Kidney epithelial cell (primary cell): Measurements from ENCODE around the gene TSPAN11. TPM values are rescaled to one million over a fixed set of nuclear protein-coding genes. Genes with fewer than 3 reads are reported as not detected.

Experiments
- DNase-seq: peaks from one replicate; pipeline ENCODE4 v3.0.0-alpha.2; 2010; ENCODE audit warnings: low read depth
- H3K27me3 ChIP-seq: 2 replicates; pipeline ENCODE4 v1.6.0; 2011; ENCODE audit warnings: low read length; ENCODE audit not compliant: control insufficient read depth, insufficient read depth
- H3K36me3 ChIP-seq: 2 replicates; pipeline ENCODE4 v1.5.1; 2011; ENCODE audit warnings: low read length; ENCODE audit not compliant: control insufficient read depth, insufficient read depth
- H3K4me3 ChIP-seq: 2 replicates; pipeline ENCODE4 v1.5.1; 2011; ENCODE audit warnings: low read depth, mild to moderate bottlenecking, control low read depth, low read length
- CTCF ChIP-seq: IDR thresholded peaks from 2 replicates; pipeline ENCODE4 v1.5.1; 2011; ENCODE audit warnings: mild to moderate bottlenecking, moderate library complexity, low read length, control low read depth, inconsistent platforms; ENCODE audit not compliant: insufficient read depth, poor library complexity, severe bottlenecking
- total RNA-seq: library from RNA; depleted of rRNA; stranded (reverse); fragments of >200 nt; gene quantifications from 2 replicates; pipeline ENCODE4 v1.2.3, GENCODE V29; 2015

The TSPAN11 gene
- total RNA-seq, 1 donor from 2014 or later, result 5.2 TPM

- H3K27me3 ChIP-seq, result no peaks in the 10 kb centered on the region
- no peaks in the 10 kb centered on the region for H3K36me3 ChIP-seq
- no peak overlapping the region for H3K4me3 ChIP-seq
- no peak for DNase-seq
- no peak for TF ChIP-seq CTCF
Measured at GRCh38 chr12:31016057-31016456, 89.5 kb downstream of the TSPAN11 start.

- no peak for DNase-seq
- Histone ChIP-seq H3K36me3 (no peaks in the 10 kb centered on the region), H3K27me3 (no peaks in the 10 kb centered on the region), H3K4me3 (no peak overlapping the region)
- TF ChIP-seq CTCF, result no peak
Measured at GRCh38 chr12:31017535-31017934, 91.0 kb downstream of the TSPAN11 start.

- Histone ChIP-seq H3K27me3 (no peaks in the 10 kb centered on the region), H3K36me3 (no peaks in the 10 kb centered on the region), H3K4me3 (no peak overlapping the region)
- DNase-seq, result no peak
- no peak for TF ChIP-seq CTCF
Measured at GRCh38 chr12:31018106-31018789, 91.7 kb downstream of the TSPAN11 start.

GRCh38 chr12:31018790-31019505, 92.4 kb downstream of the TSPAN11 start:
- no peak for DNase-seq
- Histone ChIP-seq H3K27me3 (no peaks in the 10 kb centered on the region), H3K4me3 (no peak overlapping the region), H3K36me3 (no peaks in the 10 kb centered on the region)
- no peak for TF ChIP-seq CTCF

GRCh38 chr12:31019561-31019960, 93.0 kb downstream of the TSPAN11 start:
- H3K27me3 ChIP-seq, result no peaks in the 10 kb centered on the region
- no peaks in the 10 kb centered on the region for H3K36me3 ChIP-seq
- no peak for DNase-seq
- H3K4me3 ChIP-seq, result no peak overlapping the region
- TF ChIP-seq CTCF, result no peak

GRCh38 chr12:31019976-31020375, 93.4 kb downstream of the TSPAN11 start:
- no peak for TF ChIP-seq CTCF
- Histone ChIP-seq H3K27me3 (no peaks in the 10 kb centered on the region), H3K36me3 (no peaks in the 10 kb centered on the region), H3K4me3 (no peak overlapping the region)
- no peak for DNase-seq
